Ovary (tissue), 9 donors: ENCODE data around the gene EIF4G3. TPM values are rescaled to one million over a fixed set of nuclear protein-coding genes. Genes with fewer than 3 reads are reported as not detected.

Source experiments
- DNase-seq, 5 donors: peaks; one replicate each; pipeline ENCODE4 v3.0.0-alpha.2; 2019 to 2020
- H3K27ac ChIP-seq, 2 donors: fragments of 200-600 bp; one replicate each; pipeline versions ENCODE4 v1.5.1 to v1.8.0; 2019 to 2022
- H3K27me3 ChIP-seq: fragments of 200-600 bp; one replicate; pipeline ENCODE4 v1.8.0; 2022
- H3K36me3 ChIP-seq: fragments of 200-600 bp; sonication (generic); one replicate; pipeline ENCODE4 v1.5.1; 2019
- H3K4me1 ChIP-seq: one replicate; pipeline ENCODE4 v1.8.1; 2013; ENCODE audit warnings: mild to moderate bottlenecking, moderate library complexity; ENCODE audit not compliant: insufficient read depth
- H3K4me3 ChIP-seq: fragments of 200-600 bp; sonication (generic); one replicate; pipeline ENCODE4 v1.5.1; 2017
- H3K9me3 ChIP-seq, 2 donors: fragments of 200-600 bp in 1 of 2; sonication (generic) in 1 of 2; one replicate each; pipeline versions ENCODE4 v1.5.1 to v1.8.1; 2013 to 2019; ENCODE audit warnings: mild to moderate bottlenecking in 1 of 2, moderate library complexity in 1 of 2
- CTCF ChIP-seq, 3 donors: fragments of 450-650 bp in 2 of 3; fragments of 200-600 bp in 1 of 3; IDR thresholded peaks; one replicate each; pipeline versions ENCODE4 v1.5.1 to v1.8.0; 2016 to 2022; ENCODE audit warnings: antibody characterized with exemption in 3 of 3, mild to moderate bottlenecking in 1 of 3
- EP300 ChIP-seq: sonication (generic); formaldehyde crosslinking; IDR thresholded peaks from one replicate; pipeline ENCODE4 v1.6.1; 2017; ENCODE audit warnings: antibody characterized with exemption
- POLR2A ChIP-seq: fragments of 450-650 bp; IDR thresholded peaks from one replicate; pipeline ENCODE4 v1.6.1; 2017; ENCODE audit warnings: antibody characterized with exemption, mild to moderate bottlenecking, moderate library complexity
- WGBS, 3 donors: extraction: QIAGEN DNeasy Blood & Tissue Kit in 1 of 3; methylation state at CpG; one replicate each; pipeline versions ENCODE4 v1.1.5 to v1.1.7; 2013 to 2017; 5-methylcytosine and 5-hydroxymethylcytosine counted together
- intact Hi-C, 4 donors: fragments of 100-400 bp; cut with DNase I; formaldehyde crosslinking; loops; one replicate each; pipeline versions ENCODE4 v1.11.0 to v1.15.1; 2022 to 2023
- polyA plus RNA-seq, 2 donors: library from polyadenylated mRNA; stranded (reverse); fragments of 200-250 nt in 1 of 2; fragments of 350-450 nt in 1 of 2; fragmentation: Illumina TruSeq in 1 of 2; extraction: RNeasy Lipid Tissue Mini Kit (QIAGEN cat#74804) in 1 of 2; gene quantifications; one replicate each; pipeline ENCODE4 v1.2.3, GENCODE V29; 2013 to 2014
- total RNA-seq, 7 donors: library from RNA; depleted of rRNA in 2 of 7; stranded (reverse); fragments of >200 nt in 2 of 7; fragmentation: NEBNext Ultra II Directional in 3 of 7; extraction: Animal tissue kit (Norgen Biotek cat#: 25700) in 3 of 7; gene quantifications; one replicate each; pipeline versions ENCODE4 v1.1.0 to v1.2.4, GENCODE V29; 2016 to 2023
- donor health status: DM: no; HTN: no; CAD: no; lungs with moderate emphysema.
- donor health status: DM: no; HTN: no; CAD: no.
- donor health status: Bipolar disorder and iron deficiency.
- donor health status: DM: yes; HTN: yes; CAD: no.
- donor health status: DM: no; HTN: no; CAD: no.
- donor health status: DM: yes; HTN: yes; CAD: no.

EIF4G3 gene
- total and polyA plus RNA-seq, 9 donors: 13.9 to 62.4 (median 39.4) TPM

GRCh38 chr1:20847611-20848080, 329.1 kb downstream of the EIF4G3 start:
- Histone ChIP-seq H3K27me3 (no peaks in the 10 kb centered on the region), H3K4me3 (no peak overlapping the region), H3K27ac (no peak overlapping the region), H3K4me1 (no peaks in the 10 kb centered on the region), H3K9me3 (no peaks in the 10 kb centered on the region), H3K36me3 (no peaks in the 10 kb centered on the region)
- WGBS, 3 donors: 90 to 92% (median 92%) methylated on average over 4 of the region's 4 CpGs
- intact Hi-C loops: loop anchor here in 1 of 4 donors (10.0 kb wide), 1 partner anchor 1037 kb away; no protein-coding TSS in a partner anchor
- no peak for DNase-seq
- TF ChIP-seq POLR2A (no peak), EP300 (no peak), CTCF (IDR thresholded peaks at IDR 0.05) (no peak)

- WGBS, 3 donors: 90 to 92% (median 91%) methylated on average over 6 of the region's 6 CpGs
- no peak for TF ChIP-seq EP300
- TF ChIP-seq CTCF (IDR thresholded peaks at IDR 0.05): no peak
- TF ChIP-seq POLR2A: no peak
- intact Hi-C loops: loop anchor here in 1 of 4 donors (10.0 kb wide), 1 partner anchor 1038 kb away; no protein-coding TSS in a partner anchor
- Histone ChIP-seq H3K9me3 (no peaks in the 10 kb centered on the region), H3K4me1 (no peaks in the 10 kb centered on the region), H3K36me3 (no peaks in the 10 kb centered on the region), H3K4me3 (no peak overlapping the region), H3K27ac (no peak overlapping the region), H3K27me3 (no peaks in the 10 kb centered on the region)
- DNase-seq: no peak
Measured at GRCh38 chr1:20846461-20847374, 330.0 kb downstream of the EIF4G3 start.

- no peaks in the 10 kb centered on the region for H3K9me3 ChIP-seq
- H3K27me3 ChIP-seq: no peaks in the 10 kb centered on the region
- no peak overlapping the region for H3K27ac ChIP-seq
- no peaks in the 10 kb centered on the region for H3K4me1 ChIP-seq
- no peak overlapping the region for H3K4me3 ChIP-seq
- no peaks in the 10 kb centered on the region for H3K36me3 ChIP-seq
- TF ChIP-seq CTCF (IDR thresholded peaks at IDR 0.05): no peak
- TF ChIP-seq POLR2A: no peak
- no peak for TF ChIP-seq EP300
- intact Hi-C loops: loop anchor here in 1 of 4 donors (10.0 kb wide), 1 partner anchor 1044 kb away; no protein-coding TSS in a partner anchor
- peak in 1 of 5 donors; percentile 10 for DNase-seq
Measured at GRCh38 chr1:20840731-20841130, 336.0 kb downstream of the EIF4G3 start.

GRCh38 chr1:20837554-20838192, 339.0 kb downstream of the EIF4G3 start:
- no peak for TF ChIP-seq CTCF (IDR thresholded peaks at IDR 0.05)
- TF ChIP-seq EP300: no peak
- DNase-seq: no peak
- Histone ChIP-seq H3K36me3 (no peaks in the 10 kb centered on the region), H3K9me3 (no peaks in the 10 kb centered on the region), H3K27me3 (no peaks in the 10 kb centered on the region), H3K27ac (no peak overlapping the region), H3K4me3 (no peak overlapping the region), H3K4me1 (no peaks in the 10 kb centered on the region)
- intact Hi-C loops: no loop called here
- WGBS, 3 donors: 91 to 94% (median 93%) methylated on average over 4 of the region's 4 CpGs
